ENCODE measurements around the gene NPM3. TPM values are rescaled to one million over a fixed set of nuclear protein-coding genes. Genes with fewer than 3 reads are reported as not detected.

Gene NPM3
- total and polyA plus RNA-seq, 2 of the 8 experiments (the other 6 are each of a cell fraction or from before 2014, with no cell fraction given): 127 to 175 TPM

DNA sequence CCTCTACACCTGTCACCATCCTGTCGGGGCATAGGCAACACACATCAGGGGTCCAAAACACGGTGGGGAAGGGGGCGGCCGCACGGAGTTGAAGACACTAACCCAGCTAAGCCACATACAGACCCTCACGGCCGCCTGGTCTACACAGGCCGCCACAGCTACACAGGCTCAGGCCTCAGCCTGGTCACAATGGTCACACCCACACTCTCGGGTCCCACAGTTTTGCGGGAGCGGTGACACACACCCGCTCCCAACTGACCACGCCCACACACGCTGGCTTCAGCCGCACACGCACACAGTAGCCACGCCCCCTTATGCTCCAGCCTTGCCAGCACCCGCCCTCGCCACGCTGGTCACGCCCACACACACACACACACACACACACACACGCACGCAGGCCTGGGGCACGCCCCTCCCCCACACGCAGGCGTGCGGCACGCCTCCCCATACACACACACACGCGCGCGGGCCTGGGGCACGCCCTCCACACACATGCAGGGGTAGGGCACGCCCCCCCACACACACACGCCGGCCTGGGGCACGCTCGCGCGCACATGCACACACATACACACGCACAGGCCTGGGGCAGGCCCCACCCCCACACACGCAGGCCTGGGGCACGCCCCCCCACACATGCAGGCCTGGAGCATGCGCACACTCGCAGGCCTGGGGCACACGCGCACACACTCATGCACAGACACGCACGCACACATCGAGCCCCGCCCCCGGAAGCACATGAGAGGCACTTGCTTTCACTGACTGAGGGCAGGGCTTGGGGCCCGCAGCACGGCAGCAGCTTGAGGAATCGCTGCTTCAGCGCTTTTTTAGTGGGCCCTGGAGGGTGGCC is 47.3 kb upstream of the NPM3 start:
- Histone ChIP-seq H2BK5ac (ENCODE audit: low read depth, low read length) (peak overlapping the region; percentile 81; the same call in 1 of the 2 replicates), H3K9me3 (ENCODE audit: insufficient read depth in 2 of 2, low read depth in 1 of 2, low read length in 1 of 2) (no peaks in the 10 kb centered on the region), H3K79me2 (ENCODE audit: control insufficient read depth in 1 of 2, insufficient read depth in 2 of 2, low read length in 2 of 2) (no peaks in the 10 kb centered on the region), H3K14ac (ENCODE audit: insufficient read length) (no peak overlapping the region), H3K56ac (replicated peaks; ENCODE audit: insufficient read length, low read depth, low read length) (no peak overlapping the region), H3K18ac (ENCODE audit: extremely low read depth, low read length) (peak overlapping the region; percentile 24; the same call in 1 of the 2 replicates), H4K20me1 (replicated peaks in 1 of 2; ENCODE audit: control insufficient read depth in 1 of 2, insufficient read depth in 2 of 2, low read length in 2 of 2) (peaks cover 4 to 20% of the 10 kb centered on the region in 2 experiments), H3K27me3 (replicated peaks in 1 of 4; ENCODE audit: control insufficient read depth in 3 of 4, extremely low read depth in 1 of 4, insufficient read depth in 3 of 4, low read length in 3 of 4) (no peaks in the 10 kb centered on the region), H4K91ac (replicated peaks; ENCODE audit: insufficient read length, low read length) (peak overlapping the region; percentile 46), H2AFZ (ENCODE audit: low read length) (no peak overlapping the region; the same call in 1 of the 2 replicates), H4K5ac (ENCODE audit: insufficient read length, low read depth, low read length) (peak overlapping the region; percentile 6), H2BK20ac (ENCODE audit: low read length) (peak overlapping the region; percentile 48; the same call in 1 of the 2 replicates), H3K36me3 (ENCODE audit: control insufficient read depth in 2 of 4, insufficient read depth in 4 of 4, low read length in 3 of 4) (no peaks in the 10 kb centered on the region; a peak in 1 of 8 replicates), H3K23me2 (ENCODE audit: low read depth, low read length) (peaks cover 13% of the 10 kb centered on the region), H3K4ac (replicated peaks; ENCODE audit: insufficient read length, low read depth, low read length) (no peak overlapping the region), H3K9ac (replicated peaks in 1 of 4; ENCODE audit: extremely low read depth in 1 of 4, low read depth in 3 of 4, low read length in 3 of 4) (peak overlapping the region in 1 of 4 experiments; percentile 15; a peak in 2 of 7 replicates), H2BK12ac (ENCODE audit: low read depth, low read length) (peak overlapping the region; percentile 92; the same call in 1 of the 2 replicates), H3K79me1 (ENCODE audit: low read depth, low read length) (peaks cover 2% of the 10 kb centered on the region; the same call in 1 of the 2 replicates), H3K4me2 (ENCODE audit: insufficient read depth in 1 of 2, low read depth in 2 of 2, low read length in 2 of 2) (peak overlapping the region; percentile 87 to 94), H2BK15ac (ENCODE audit: low read length) (peak overlapping the region; percentile 72; the same call in 1 of the 2 replicates), H3K27ac (ENCODE audit: low read depth, low read length) (no peak overlapping the region), H2BK120ac (replicated peaks; ENCODE audit: low read depth, low read length) (no peak overlapping the region), H3K23ac (ENCODE audit: insufficient read length) (no peak overlapping the region), H3K4me1 (replicated peaks in 1 of 4; ENCODE audit: control insufficient read depth in 3 of 4, insufficient read depth in 4 of 4, low read length in 3 of 4) (peaks cover 9 to 22% (median 17%) of the 10 kb centered on the region in 4 experiments), H2AK5ac (ENCODE audit: low read depth, low read length) (no peak overlapping the region), H4K8ac (ENCODE audit: extremely low read depth, insufficient read depth, low read length) (peak overlapping the region; percentile 61), H3K4me3 (ENCODE audit: extremely low read depth in 1 of 4, insufficient read depth in 2 of 4, low read depth in 3 of 4, low read length in 4 of 4) (peak overlapping the region; percentile 44 to 66 (median 48))
- 5% methylated on average over 51 of the region's 56 CpGs; no CpG with 5 or more reads in 1 of the 2 experiments for WGBS, 2 experiments (ENCODE audit: extremely low coverage in 1 of 2, insufficient coverage in 1 of 2, insufficient read length in 1 of 2, insufficient replicate concordance in 2 of 2, low coverage in 1 of 2, low lambda C conversion rate in 2 of 2, missing lambda C conversion rate in 1 of 2)
- DNase-seq (ENCODE audit: low read depth in 1 of 2, low spot score in 2 of 2): peak in 1 of 2 experiments; percentile 90
- ChIA-PET POLR2A (ENCODE audit: partially characterized antibody) (interaction anchor here (1.8 to 9.8 kb wide), 2 partner anchors 10 to 13 kb away, joined by 12 to 100 read pairs; partner anchors contain the start of gene OGA), CTCF (ENCODE audit: partially characterized antibody) (interaction anchor here (0.8 to 4.3 kb wide), 3 partner anchors 11 to 284 kb away, joined by 3 to 24 read pairs (median 4); no protein-coding TSS in a partner anchor)
- no peak for FAIRE-seq
- TF ChIP-seq KDM5A (IDR thresholded peaks at IDR 0.05; ENCODE audit: low read length) (no peak), POU5F1 (IDR thresholded peaks at IDR 0.05; ENCODE audit: low read depth, low read length) (no peak), EP300 (IDR thresholded peaks at IDR 0.05; ENCODE audit: borderline replicate concordance in 1 of 2, low read depth in 2 of 2, low read length in 2 of 2) (no peak), BRCA1 (IDR thresholded peaks at IDR 0.05; ENCODE audit: low read depth, low read length) (no peak), CTBP2 (IDR thresholded peaks at IDR 0.05; ENCODE audit: borderline replicate concordance, insufficient read depth, insufficient read length, low read length) (no peak), ZNF274 (IDR thresholded peaks at IDR 0.05; ENCODE audit: borderline replicate concordance, extremely low read depth, low read length) (no peak), YY1 (IDR thresholded peaks at IDR 0.05; ENCODE audit: low read depth, low read length) (no peak), EGR1 (IDR thresholded peaks at IDR 0.05; ENCODE audit: borderline replicate concordance, low read depth, low read length) (no peak)
- TF ChIP-seq, protein P1, sequence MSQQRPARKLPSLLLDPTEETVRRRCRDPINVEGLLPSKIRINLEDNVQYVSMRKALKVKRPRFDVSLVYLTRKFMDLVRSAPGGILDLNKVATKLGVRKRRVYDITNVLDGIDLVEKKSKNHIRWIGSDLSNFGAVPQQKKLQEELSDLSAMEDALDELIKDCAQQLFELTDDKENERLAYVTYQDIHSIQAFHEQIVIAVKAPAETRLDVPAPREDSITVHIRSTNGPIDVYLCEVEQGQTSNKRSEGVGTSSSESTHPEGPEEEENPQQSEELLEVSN (IDR thresholded peaks at IDR 0.05): 0 out of 2 replicates have a peak, but pooled peaks have one; percentile 11

All from H1 (cell line).